ENCODE results near the gene MED20. TPM values are rescaled to one million over a fixed set of nuclear protein-coding genes. Genes with fewer than 3 reads are reported as not detected.

Gene MED20
- total RNA-seq, 1 donor from 2014 or later, result 24.3 TPM

DNA sequence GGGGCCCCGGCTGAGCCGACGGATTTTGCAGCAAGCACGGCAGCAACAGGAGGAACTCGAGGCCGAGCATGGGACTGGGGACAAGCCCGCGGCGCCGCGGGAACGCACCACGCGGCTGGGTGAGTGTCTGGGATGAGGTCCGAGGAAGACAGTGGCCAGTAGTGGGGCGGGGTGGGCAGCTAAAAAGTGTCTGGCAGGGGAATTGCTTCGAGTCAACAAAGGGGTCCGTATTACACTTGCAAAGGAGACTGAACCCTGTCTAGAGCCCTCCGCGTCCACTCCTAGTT is 716 bp upstream of the MED20 start:
- no peak for DNase-seq (ENCODE audit: extremely low spot score, unreplicated experiment)
- H3K4me3 Mint-ChIP-seq (ENCODE audit: unreplicated experiment), result peak overlapping the region; percentile 100
- H3K9me3 Mint-ChIP-seq (ENCODE audit: unreplicated experiment), result no peaks in the 10 kb centered on the region
- no peaks in the 10 kb centered on the region for H3K27me3 Mint-ChIP-seq (ENCODE audit: unreplicated experiment)
- peaks cover 13% of the 10 kb centered on the region for H3K36me3 Mint-ChIP-seq (ENCODE audit: unreplicated experiment)
- TF ChIP-seq, protein P1, sequence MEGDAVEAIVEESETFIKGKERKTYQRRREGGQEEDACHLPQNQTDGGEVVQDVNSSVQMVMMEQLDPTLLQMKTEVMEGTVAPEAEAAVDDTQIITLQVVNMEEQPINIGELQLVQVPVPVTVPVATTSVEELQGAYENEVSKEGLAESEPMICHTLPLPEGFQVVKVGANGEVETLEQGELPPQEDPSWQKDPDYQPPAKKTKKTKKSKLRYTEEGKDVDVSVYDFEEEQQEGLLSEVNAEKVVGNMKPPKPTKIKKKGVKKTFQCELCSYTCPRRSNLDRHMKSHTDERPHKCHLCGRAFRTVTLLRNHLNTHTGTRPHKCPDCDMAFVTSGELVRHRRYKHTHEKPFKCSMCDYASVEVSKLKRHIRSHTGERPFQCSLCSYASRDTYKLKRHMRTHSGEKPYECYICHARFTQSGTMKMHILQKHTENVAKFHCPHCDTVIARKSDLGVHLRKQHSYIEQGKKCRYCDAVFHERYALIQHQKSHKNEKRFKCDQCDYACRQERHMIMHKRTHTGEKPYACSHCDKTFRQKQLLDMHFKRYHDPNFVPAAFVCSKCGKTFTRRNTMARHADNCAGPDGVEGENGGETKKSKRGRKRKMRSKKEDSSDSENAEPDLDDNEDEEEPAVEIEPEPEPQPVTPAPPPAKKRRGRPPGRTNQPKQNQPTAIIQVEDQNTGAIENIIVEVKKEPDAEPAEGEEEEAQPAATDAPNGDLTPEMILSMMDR (IDR thresholded peaks at IDR 0.05), result no peak
- H3K4me1 Mint-ChIP-seq (ENCODE audit: unreplicated experiment), result peaks cover 52% of the 10 kb centered on the region
- peak overlapping the region; percentile 100 for H3K27ac Mint-ChIP-seq (ENCODE audit: unreplicated experiment)

DNA sequence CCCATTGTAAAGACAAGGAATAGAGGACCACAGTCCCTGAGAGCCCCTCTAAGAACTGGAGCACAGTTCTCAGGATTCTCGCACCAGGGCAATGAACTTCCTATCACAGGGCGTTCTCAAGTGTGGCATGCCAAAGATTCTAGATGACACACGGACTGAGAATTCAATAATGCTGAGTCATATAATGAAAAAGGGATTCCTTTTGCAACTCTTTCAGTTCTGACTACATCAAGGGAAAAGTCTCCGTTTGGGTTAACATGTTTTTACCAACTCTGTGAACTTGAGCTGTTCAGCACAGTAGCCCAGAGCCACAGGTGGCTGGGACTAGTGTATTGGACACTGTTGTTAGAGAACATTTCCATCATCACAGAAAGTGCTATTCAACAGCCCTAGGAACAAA is 3.4 kb downstream of the MED20 start:
- H3K9me3 Mint-ChIP-seq (ENCODE audit: unreplicated experiment), result no peaks in the 10 kb centered on the region
- DNase-seq (ENCODE audit: extremely low spot score, unreplicated experiment), result no peak
- H3K27me3 Mint-ChIP-seq (ENCODE audit: unreplicated experiment), result no peaks in the 10 kb centered on the region
- H3K36me3 Mint-ChIP-seq (ENCODE audit: unreplicated experiment), result peaks cover 19% of the 10 kb centered on the region
- peak overlapping the region; percentile 50 for H3K4me3 Mint-ChIP-seq (ENCODE audit: unreplicated experiment)
- H3K4me1 Mint-ChIP-seq (ENCODE audit: unreplicated experiment), result peaks cover 34% of the 10 kb centered on the region
- peak overlapping the region; percentile 94 for H3K27ac Mint-ChIP-seq (ENCODE audit: unreplicated experiment)
- TF ChIP-seq, protein P1 (IDR thresholded peaks at IDR 0.05), result no peak

DNA sequence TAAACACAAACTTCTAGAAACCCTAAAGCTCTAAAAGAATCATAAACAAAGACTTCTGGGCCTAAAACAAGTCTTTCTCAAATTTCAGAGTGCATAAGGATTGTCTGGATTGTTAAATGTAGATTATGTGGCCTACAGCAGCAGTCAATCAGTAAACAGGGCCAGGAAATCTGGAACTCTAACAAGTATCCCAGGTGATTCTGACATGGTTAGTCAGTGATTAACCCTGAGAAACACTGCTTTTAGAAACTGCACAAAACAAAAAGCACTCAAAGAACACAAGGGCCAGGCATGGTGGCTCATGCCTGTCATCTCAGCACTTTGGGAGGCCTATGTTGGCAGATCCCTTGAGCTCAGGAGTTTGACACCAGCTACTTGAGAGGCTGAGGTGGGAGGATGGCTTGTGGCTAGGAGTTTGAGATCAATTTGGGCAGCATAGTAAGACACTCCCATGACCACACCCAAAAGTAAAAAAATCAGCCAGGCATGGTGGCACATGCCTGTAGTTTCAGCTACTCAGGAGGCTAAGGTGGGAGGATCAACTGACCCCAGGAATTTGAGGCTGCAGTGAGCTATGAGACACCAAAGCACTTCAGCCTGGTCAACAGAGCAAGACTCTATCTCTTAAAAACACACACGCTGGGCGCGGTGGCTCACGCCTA is 5.9 kb downstream of the MED20 start:
- Mint-ChIP-seq H3K9me3 (ENCODE audit: unreplicated experiment) (no peaks in the 10 kb centered on the region), H3K27me3 (ENCODE audit: unreplicated experiment) (no peaks in the 10 kb centered on the region), H3K36me3 (ENCODE audit: unreplicated experiment) (peaks cover 19% of the 10 kb centered on the region), H3K4me3 (ENCODE audit: unreplicated experiment) (no peak overlapping the region), H3K4me1 (ENCODE audit: unreplicated experiment) (peaks cover 18% of the 10 kb centered on the region), H3K27ac (ENCODE audit: unreplicated experiment) (no peak overlapping the region)
- DNase-seq (ENCODE audit: extremely low spot score, unreplicated experiment), result no peak
- TF ChIP-seq, protein P1 (IDR thresholded peaks at IDR 0.05), result no peak

DNA sequence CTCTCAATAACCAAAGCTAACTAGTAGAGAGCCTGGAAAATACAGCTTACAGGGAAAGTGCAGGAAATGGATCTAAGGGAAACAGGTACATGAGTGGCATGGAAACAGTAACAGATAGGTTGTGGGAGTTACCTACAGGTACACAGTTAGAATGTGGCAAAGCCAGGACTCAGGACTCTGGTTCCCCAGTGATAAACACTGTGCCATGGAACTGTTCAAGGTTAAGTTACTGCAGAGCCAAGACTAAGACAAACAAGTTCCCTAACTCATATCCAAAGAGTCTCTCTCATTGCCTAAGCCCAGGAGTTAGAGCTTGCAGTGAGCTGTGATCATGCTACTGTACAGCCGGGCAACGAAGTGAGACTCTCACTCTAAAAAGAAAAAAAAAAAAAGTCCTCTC is 6.6 kb downstream of the MED20 start:
- H3K27ac Mint-ChIP-seq (ENCODE audit: unreplicated experiment), result no peak overlapping the region
- H3K9me3 Mint-ChIP-seq (ENCODE audit: unreplicated experiment), result no peaks in the 10 kb centered on the region
- DNase-seq (ENCODE audit: extremely low spot score, unreplicated experiment), result no peak
- no peak overlapping the region for H3K4me3 Mint-ChIP-seq (ENCODE audit: unreplicated experiment)
- TF ChIP-seq, protein P1 (IDR thresholded peaks at IDR 0.05), result no peak
- H3K27me3 Mint-ChIP-seq (ENCODE audit: unreplicated experiment), result no peaks in the 10 kb centered on the region
- peaks cover 19% of the 10 kb centered on the region for H3K36me3 Mint-ChIP-seq (ENCODE audit: unreplicated experiment)
- H3K4me1 Mint-ChIP-seq (ENCODE audit: unreplicated experiment), result peaks cover 12% of the 10 kb centered on the region

DNA sequence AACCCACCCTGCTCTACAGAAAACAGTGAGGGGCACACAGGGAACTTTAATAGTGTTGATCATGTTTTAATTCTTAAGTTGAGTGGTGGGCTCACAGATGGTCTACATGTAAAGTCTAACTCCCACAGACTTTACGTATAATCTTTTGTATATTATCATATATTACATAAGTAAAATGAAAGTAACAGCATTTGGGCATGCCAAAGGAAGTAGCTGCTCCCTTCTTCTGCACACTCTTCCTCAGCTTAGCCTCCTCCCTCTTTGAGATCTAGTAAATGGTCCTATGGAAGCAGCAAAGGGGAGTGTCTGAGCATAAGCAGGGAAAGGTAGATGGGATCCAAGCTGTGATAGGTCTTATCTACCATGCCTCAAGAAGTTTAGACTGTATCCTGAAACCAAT is 11.2 kb downstream of the MED20 start:
- no peak overlapping the region for H3K27ac Mint-ChIP-seq (ENCODE audit: unreplicated experiment)
- TF ChIP-seq, protein P1 (IDR thresholded peaks at IDR 0.05), result no peak
- H3K27me3 Mint-ChIP-seq (ENCODE audit: unreplicated experiment), result no peaks in the 10 kb centered on the region
- H3K4me1 Mint-ChIP-seq (ENCODE audit: unreplicated experiment), result no peaks in the 10 kb centered on the region
- H3K36me3 Mint-ChIP-seq (ENCODE audit: unreplicated experiment), result peaks cover 37% of the 10 kb centered on the region
- no peak overlapping the region for H3K4me3 Mint-ChIP-seq (ENCODE audit: unreplicated experiment)
- H3K9me3 Mint-ChIP-seq (ENCODE audit: unreplicated experiment), result no peaks in the 10 kb centered on the region
- no peak for DNase-seq (ENCODE audit: extremely low spot score, unreplicated experiment)

Measured in osteocyte (in vitro differentiated cells).